CD4-positive, alpha-beta T cell treated with Interleukin-10 for 1 hour (primary cell): ENCODE results near the gene LRRC53.

ENCODE experiments used
- DNase-seq: peaks from one replicate; pipeline ENCODE4 v3.0.0-alpha.2; 2020

The LRRC53 gene

GRCh38 chr1:74431531-74431930 is 80.9 kb downstream of the LRRC53 start:
- DNase-seq: no peak

GRCh38 chr1:74430342-74430934 is 82.0 kb downstream of the LRRC53 start:
- DNase-seq: no peak

GRCh38 chr1:74429580-74429979 is 82.8 kb downstream of the LRRC53 start:
- no peak for DNase-seq

- no peak for DNase-seq
Measured at GRCh38 chr1:74427681-74428080, 84.7 kb downstream of the LRRC53 start.

- DNase-seq: no peak
Measured at GRCh38 chr1:74426208-74426937, 86.0 kb downstream of the LRRC53 start.

GRCh38 chr1:74425676-74426075 is 86.7 kb downstream of the LRRC53 start:
- DNase-seq: no peak

- DNase-seq: no peak
Measured at GRCh38 chr1:74423471-74423870, 88.9 kb downstream of the LRRC53 start.

- no peak for DNase-seq
Measured at GRCh38 chr1:74422421-74423292, 89.8 kb downstream of the LRRC53 start.

- DNase-seq: no peak
Measured at GRCh38 chr1:74420467-74420866, 91.9 kb downstream of the LRRC53 start.
